A549 (cell line): Measurements from ENCODE around the gene SRGN.

ENCODE experiments used
- BHLHE40 ChIP-seq: IDR thresholded peaks from 2 replicates; pipeline ENCODE4 v1.6.1; 2012; ENCODE audit warnings: low read depth, low read length, inconsistent platforms
- CEBPB ChIP-seq, 2 experiments: fragments of >200 bp in 1 of 2; sonication (Bioruptor Twin) in 1 of 2; formaldehyde crosslinking in 1 of 2; IDR thresholded peaks; 2 replicates each; pipeline ENCODE4 v1.6.1; 2012 to 2016
- CTCF ChIP-seq: fragments of >200 bp; sonication (Bioruptor Twin); formaldehyde crosslinking; IDR thresholded peaks from 3 replicates; pipeline ENCODE4 v1.5.1; 2016
- ESRRA ChIP-seq: fragments of 150-350 bp; IDR thresholded peaks from 2 replicates; pipeline ENCODE4 v1.6.1; 2014; ENCODE audit warnings: mild to moderate bottlenecking, low read length, borderline replicate concordance
- GATA3 ChIP-seq: IDR thresholded peaks from 2 replicates; pipeline ENCODE4 v1.6.1; 2012; ENCODE audit warnings: borderline replicate concordance
- HES2 ChIP-seq: fragments of >200 bp; sonication (Bioruptor Twin); formaldehyde crosslinking; IDR thresholded peaks from 2 replicates; pipeline ENCODE4 v1.6.1; 2016
- HMGXB4 ChIP-seq: fragments of 250-450 bp; sonication (Bioruptor Pico); IDR thresholded peaks from 2 replicates; pipeline ENCODE4 v1.5.0; 2021; ENCODE audit warnings: mild to moderate bottlenecking, moderate library complexity, borderline replicate concordance
- JUN ChIP-seq, 2 experiments: fragments of >200 bp; sonication (Bioruptor Twin); formaldehyde crosslinking; IDR thresholded peaks; 2 replicates in 1 of 2; 3 replicates in 1 of 2; pipeline ENCODE4 v1.6.1; 2016 to 2017
- JUNB ChIP-seq: fragments of >200 bp; sonication (Bioruptor Twin); formaldehyde crosslinking; IDR thresholded peaks from 2 replicates; pipeline ENCODE4 v1.6.1; 2016
- KDM5A ChIP-seq: fragments of 200-600 bp; sonication (generic); IDR thresholded peaks from 2 replicates; pipeline ENCODE4 v1.6.1; 2016; ENCODE audit warnings: antibody characterized with exemption, mild to moderate bottlenecking
- POLR2A ChIP-seq: IDR thresholded peaks from 2 replicates; pipeline ENCODE4 v1.6.1; 2012; ENCODE audit warnings: mild to moderate bottlenecking, low read length
- RAD21 ChIP-seq, 2 experiments: fragments of >200 bp in 1 of 2; sonication (Bioruptor Twin) in 1 of 2; formaldehyde crosslinking in 1 of 2; IDR thresholded peaks in 1 of 2; conservative IDR thresholded peaks in 1 of 2; 2 replicates in 1 of 2; 3 replicates in 1 of 2; pipeline ENCODE4 v1.6.1; 2012 to 2018; ENCODE audit warnings: inconsistent platforms in 1 of 2

GRCh38 chr10:69139961-69140360 is 52.1 kb downstream of the SRGN start:
- TF ChIP-seq RAD21 (conservative IDR thresholded peaks at IDR 0.05 in 1 of 2, IDR thresholded peaks at IDR 0.05 in 1 of 2) (no peak), POLR2A (no peak), KDM5A (no peak), CTCF (no peak), BHLHE40 (no peak), ESRRA (no peak), CEBPB (IDR thresholded peaks at IDR 0.05) (no peak), HMGXB4 (CRISPR knock-in tag) (no peak), JUN (IDR thresholded peaks at IDR 0.05) (no peak), HES2 (no peak), GATA3 (no peak), JUNB (no peak)
